Uterus (tissue), 2 donors: ENCODE measurements around the gene SLC29A1.

ENCODE experiments used
- POLR2A ChIP-seq, 2 donors: fragments of 450-650 bp; IDR thresholded peaks; one replicate each; pipeline ENCODE4 v1.6.1; 2016; ENCODE audit warnings: antibody characterized with exemption in 2 of 2, mild to moderate bottlenecking in 1 of 2, moderate library complexity in 1 of 2
- TF ChIP-seq, protein P1 (sequence below), 4 experiments: fragments of 200-600 bp in 2 of 4; fragments of 450-650 bp in 2 of 4; sonication (generic) in 2 of 4; IDR thresholded peaks; one replicate each; pipeline ENCODE4 v1.5.1; 2016 to 2019; ENCODE audit warnings: antibody characterized with exemption in 4 of 4, mild to moderate bottlenecking in 2 of 4, moderate library complexity in 1 of 4

- TF ChIP-seq, protein P1, sequence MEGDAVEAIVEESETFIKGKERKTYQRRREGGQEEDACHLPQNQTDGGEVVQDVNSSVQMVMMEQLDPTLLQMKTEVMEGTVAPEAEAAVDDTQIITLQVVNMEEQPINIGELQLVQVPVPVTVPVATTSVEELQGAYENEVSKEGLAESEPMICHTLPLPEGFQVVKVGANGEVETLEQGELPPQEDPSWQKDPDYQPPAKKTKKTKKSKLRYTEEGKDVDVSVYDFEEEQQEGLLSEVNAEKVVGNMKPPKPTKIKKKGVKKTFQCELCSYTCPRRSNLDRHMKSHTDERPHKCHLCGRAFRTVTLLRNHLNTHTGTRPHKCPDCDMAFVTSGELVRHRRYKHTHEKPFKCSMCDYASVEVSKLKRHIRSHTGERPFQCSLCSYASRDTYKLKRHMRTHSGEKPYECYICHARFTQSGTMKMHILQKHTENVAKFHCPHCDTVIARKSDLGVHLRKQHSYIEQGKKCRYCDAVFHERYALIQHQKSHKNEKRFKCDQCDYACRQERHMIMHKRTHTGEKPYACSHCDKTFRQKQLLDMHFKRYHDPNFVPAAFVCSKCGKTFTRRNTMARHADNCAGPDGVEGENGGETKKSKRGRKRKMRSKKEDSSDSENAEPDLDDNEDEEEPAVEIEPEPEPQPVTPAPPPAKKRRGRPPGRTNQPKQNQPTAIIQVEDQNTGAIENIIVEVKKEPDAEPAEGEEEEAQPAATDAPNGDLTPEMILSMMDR (IDR thresholded peaks at IDR 0.05): no peak
- no peak for TF ChIP-seq POLR2A (IDR thresholded peaks at IDR 0.05)
Measured at GRCh38 chr6:44217332-44218143, 5.9 kb upstream of the SLC29A1 start.
